Right renal pelvis (tissue), 4 donors: ENCODE data around the gene NNMT. TPM values are rescaled to one million over a fixed set of nuclear protein-coding genes. Genes with fewer than 3 reads are reported as not detected.

Source experiments
- DNase-seq, 4 donors: peaks; one replicate each; pipeline ENCODE4 v3.0.0-alpha.2; 2013; ENCODE audit warnings: low read depth in 4 of 4, low spot score in 3 of 4, missing footprints in 1 of 4
- polyA plus RNA-seq, 4 donors: library from polyadenylated mRNA; unstranded; fragments of 120-200 nt; gene quantifications; one replicate each; pipeline ENCODE4 v1.2.1, GENCODE V29; 2013; ENCODE audit not compliant: insufficient read length in 4 of 4

NNMT gene
- polyA plus RNA-seq, 4 donors: 0.15 to 0.99 (median 0.72) TPM; not detected in 1

- DNase-seq: no peak
Measured at GRCh38 chr11:114343020-114343419, 46.8 kb downstream of the NNMT start.

GRCh38 chr11:114343493-114343892 lies 47.3 kb downstream of the NNMT start:
- no peak for DNase-seq

GRCh38 chr11:114344494-114344893 lies 48.3 kb downstream of the NNMT start:
- DNase-seq: no peak

- no peak for DNase-seq
Measured at GRCh38 chr11:114345575-114346222, 49.5 kb downstream of the NNMT start.

- no peak for DNase-seq
Measured at GRCh38 chr11:114346709-114347141, 50.5 kb downstream of the NNMT start.

GRCh38 chr11:114348200-114349191 lies 52.3 kb downstream of the NNMT start:
- peak; percentile 40 to 60 (median 48) for DNase-seq

GRCh38 chr11:114350022-114350421 lies 53.8 kb downstream of the NNMT start:
- no peak for DNase-seq

- DNase-seq: no peak
Measured at GRCh38 chr11:114353443-114353842, 57.2 kb downstream of the NNMT start.

GRCh38 chr11:114354076-114354475 lies 57.9 kb downstream of the NNMT start:
- DNase-seq: no peak

GRCh38 chr11:114358716-114359115 lies 62.5 kb downstream of the NNMT start:
- no peak for DNase-seq

- DNase-seq: no peak
Measured at GRCh38 chr11:114359342-114359741, 63.1 kb downstream of the NNMT start.

GRCh38 chr11:114362326-114362725 lies 66.1 kb downstream of the NNMT start:
- DNase-seq: peak in 2 of 4 donors; percentile 16 to 17

- no peak for DNase-seq
Measured at GRCh38 chr11:114362958-114363357, 66.8 kb downstream of the NNMT start.

Other genes with a start within 250 kb of the NNMT start
- gene ZBTB16, start 236.7 kb upstream of the NNMT start, polyA plus RNA-seq: 1 to 10 TPM in 3 of 4 donors, under 1 TPM in 1; 0.89 to 2.0 (median 1.5) TPM
- gene C11orf71, start 104.1 kb downstream of the NNMT start, polyA plus RNA-seq: 10 to 100 TPM; 19.3 to 21.3 (median 19.5) TPM
- 10 to 100 TPM; 46.6 to 58.6 (median 56.1) TPM for gene RBM7, start 104.3 kb downstream of the NNMT start, polyA plus RNA-seq
- 100 to 1,000 TPM; 114 to 127 (median 116) TPM for gene REXO2, start 143.1 kb downstream of the NNMT start, polyA plus RNA-seq